DMS53 treated with DMSO at 0.1 percent for 48 hours (cell line): ENCODE results near the gene C1QTNF2.
A peak's percentile ranks its signal among the peaks of the same experiment; 100 is the strongest.
"Not testable (repeated sequence)": the region's sequence is repeated elsewhere in the genome, so short reads cannot be mapped to it uniquely, and the experiment has no call there.

ENCODE experiments used
- DNase-seq: peaks from one replicate; lab custom pipeline; 2025; ENCODE audit not compliant: unreplicated experiment; lab: John Stamatoyannopoulos, UW

Gene C1QTNF2

DNA sequence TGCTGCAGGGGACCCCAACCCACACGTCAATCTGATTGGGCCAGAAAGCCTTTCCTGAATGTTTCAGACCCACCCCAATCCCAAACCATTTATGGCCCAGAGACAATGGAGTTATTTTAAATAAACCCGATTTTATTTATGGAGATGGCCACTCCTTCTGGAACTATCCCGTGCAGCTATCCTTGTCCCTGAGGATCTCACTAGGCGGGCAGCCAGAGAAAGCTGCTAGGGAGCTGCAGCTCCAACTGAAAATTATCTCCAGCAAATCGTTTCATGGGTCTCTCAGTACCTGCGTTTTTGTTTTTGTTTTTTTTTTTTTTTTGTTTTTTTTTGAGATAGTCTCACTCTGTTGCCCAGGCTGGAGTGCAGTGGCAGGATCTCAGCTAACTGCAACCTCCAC is 23.0 kb downstream of the C1QTNF2 start:
- DNase-seq = no peak

DNA sequence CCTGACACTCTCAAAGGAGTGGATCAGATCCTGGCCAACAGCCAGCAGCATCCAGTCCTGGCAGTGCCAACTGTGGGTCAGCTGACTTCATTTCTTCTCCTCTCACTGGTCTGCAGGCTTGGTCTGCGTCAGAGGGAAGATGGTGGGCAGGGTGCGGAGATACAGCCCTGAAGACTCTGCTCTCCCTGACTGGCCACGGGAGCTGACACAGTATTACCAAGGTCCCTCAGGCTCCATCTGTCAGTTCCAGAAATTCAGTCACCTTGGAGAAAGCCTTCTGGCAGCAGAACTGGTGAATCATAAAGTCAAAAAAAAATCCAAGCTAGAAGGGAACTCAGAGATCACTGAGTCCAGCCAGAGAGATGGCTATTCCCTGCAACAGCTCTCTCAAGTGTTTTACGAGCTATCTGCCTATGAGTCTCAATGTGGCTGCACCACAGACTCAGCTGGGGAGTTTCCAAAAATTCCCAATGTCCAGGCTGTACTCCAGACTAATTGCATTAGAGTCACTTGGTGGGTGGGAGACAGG is 27.9 kb downstream of the C1QTNF2 start:
- DNase-seq = no peak

DNA sequence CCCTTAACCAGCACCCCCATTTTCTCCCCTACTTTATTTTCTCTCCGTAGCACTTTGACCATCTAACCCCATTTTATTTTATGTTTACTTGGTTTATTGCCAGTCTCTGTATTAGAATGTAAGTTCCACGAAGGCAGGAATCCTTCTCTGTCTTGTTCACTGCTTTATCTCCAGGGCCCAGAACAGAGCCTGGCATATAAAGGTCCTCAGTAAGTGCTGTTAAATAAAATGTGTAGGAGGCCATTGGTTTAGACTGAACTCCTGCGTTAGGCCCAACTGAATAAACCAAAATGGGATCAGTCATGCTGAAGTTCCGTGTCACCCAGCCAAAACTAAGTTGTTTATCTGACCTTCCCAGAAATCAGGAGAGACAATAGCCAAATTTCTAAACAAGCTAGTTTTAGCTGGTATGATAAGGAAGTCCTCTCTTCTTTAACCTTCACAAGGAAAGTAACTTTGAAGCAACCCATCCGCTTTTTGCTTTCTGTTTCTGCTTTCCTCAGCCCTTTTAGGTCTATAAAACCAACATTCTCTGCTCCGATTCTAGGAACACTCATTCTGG is 29.0 kb downstream of the C1QTNF2 start:
- DNase-seq = no peak

DNA sequence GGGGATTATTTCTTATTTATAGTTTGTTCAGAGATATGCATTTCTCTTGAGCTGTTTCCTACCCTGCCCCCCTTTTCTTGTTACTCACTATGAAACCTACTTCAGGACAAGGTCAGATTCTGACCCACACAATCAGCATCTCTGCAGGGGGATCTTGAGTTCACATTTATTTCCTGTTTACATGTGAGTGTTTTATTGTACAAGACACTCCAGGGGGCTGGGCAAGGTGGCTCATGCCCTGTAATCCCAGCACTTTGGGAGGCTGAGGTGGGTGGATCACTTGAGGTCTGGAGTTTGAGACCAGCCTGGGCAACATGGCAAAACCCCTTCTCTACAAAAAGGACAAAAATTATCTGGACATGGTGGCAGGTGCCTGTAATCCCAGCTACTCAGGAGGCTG is 29.9 kb downstream of the C1QTNF2 start:
- DNase-seq = not testable (repeated sequence)

DNA sequence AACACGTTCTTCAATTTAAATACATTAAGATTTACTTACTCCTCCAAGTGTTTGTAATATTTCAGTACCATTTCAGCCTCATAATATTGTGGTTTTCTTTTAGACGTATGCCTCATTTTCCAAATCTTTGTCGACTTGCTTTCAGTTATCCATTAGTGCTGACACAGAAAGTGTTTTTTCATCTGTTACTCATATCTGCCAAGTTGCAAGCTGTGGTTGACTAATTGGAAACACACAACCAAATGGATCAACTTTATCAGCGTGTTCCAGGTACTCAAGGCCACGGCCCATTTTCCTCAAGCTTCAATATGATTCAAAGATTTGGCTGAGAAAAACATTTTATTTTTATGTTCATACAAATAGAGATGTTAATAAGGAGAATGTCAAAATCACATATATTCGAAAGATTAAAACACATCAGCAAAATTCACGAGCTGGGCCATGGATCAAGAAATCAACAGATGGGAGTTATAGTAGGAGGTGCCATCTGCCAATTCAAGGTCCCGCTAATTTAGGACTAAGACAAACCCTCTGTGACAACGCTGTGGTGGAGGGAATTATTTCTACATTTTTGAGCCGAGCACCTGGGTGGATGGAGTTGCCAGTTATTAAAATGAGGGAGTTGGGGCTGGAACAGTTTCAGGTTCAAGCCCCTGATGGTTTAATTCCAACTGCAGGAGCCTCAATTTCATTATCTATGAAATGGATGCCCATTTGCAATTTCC is 30.9 kb downstream of the C1QTNF2 start:
- DNase-seq = no peak

DNA sequence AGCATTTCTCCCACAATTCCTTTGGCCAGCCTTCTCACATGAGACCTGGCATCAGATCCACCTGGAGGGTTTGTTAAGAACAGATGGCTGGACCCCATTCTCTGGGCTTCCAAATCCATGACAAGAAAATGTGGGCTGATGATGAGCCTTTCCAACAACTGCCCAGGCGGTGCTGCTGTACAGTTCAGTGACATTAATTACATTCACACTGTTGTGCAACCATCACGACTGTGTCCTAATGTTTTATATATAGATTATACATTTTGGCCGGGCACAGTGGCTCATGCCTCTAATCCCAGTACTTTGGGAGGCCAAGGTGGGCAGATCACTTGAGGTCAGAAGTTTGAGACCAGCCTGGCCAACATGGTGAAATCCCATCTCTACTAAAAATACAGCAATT is 35.7 kb downstream of the C1QTNF2 start:
- DNase-seq = not testable (repeated sequence)

DNA sequence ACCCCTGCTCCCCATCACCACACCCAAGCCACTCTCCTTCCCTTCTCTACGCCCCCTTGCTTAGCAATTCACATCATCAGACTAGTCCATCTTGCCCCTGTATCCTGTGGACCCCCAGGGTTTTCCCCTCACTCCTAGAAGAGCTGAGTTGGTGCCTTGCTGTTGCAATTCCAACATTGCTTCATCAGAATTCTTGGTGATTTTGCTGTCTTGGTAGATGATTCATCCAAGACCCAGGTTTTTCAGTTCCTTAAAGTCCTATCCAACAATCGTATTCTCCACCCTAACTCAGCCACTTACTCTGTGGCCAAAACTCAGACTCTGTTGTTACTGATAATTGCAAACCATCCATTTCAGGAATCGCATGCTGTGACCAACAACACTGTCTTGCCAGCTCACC is 36.7 kb downstream of the C1QTNF2 start:
- no peak for DNase-seq

DNA sequence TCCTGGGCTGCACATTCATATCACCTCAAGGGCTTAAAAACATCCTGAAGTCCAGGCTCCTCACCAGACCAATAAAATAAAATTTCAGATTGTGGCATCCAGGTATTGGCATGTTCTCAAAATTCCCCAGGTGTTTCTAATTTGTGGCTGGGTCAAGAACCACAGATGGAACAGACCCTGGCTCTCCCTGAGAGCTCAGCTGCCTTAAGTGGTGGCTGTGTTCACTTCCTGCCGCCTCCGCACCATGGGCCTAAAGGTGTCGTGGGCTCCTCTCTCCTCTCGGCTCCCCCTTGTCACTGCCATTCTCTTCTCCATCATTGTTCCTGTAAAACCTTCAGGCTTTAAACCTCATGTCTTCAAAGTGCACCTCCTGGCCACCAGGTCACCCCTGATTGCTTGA is 40.2 kb downstream of the C1QTNF2 start:
- DNase-seq = no peak

DNA sequence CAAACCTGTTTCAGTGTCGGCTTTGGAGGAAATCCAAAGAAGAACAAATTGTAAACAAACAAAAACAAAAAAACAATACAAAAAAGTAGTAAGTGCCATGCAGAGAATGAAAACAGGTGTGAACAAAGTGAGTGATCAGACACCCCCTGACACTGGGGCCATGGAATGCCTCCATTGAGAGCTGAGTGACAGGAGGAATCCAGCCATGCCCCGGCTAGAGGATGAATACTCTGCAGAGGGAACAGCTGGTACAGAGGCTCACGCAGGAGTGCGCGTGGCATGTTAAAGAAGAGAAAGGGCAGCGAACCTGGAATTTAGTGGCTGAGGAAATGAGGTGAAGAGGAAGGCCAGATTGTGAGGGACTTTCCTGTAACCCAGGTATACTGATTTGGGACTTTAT is 42.6 kb downstream of the C1QTNF2 start:
- no peak for DNase-seq

DNA sequence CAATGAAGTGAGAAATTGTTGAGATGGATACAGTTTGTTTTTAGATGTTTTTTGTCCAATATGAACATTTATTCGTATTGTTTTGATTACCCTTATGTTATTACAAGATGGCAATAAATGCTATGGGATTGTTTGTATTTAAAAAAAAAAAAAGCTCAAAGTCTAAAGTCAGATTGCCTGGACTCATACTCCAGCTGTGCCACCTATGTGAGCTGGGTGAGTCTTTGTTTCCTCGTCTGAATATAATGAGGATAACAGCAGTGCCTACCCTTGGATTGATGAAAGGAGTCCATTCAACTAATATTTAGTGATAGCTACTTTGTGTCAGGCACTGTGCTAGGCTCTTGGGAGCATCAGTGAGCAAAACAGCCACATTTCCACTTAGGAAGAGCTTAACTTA is 43.4 kb downstream of the C1QTNF2 start:
- no peak for DNase-seq

DNA sequence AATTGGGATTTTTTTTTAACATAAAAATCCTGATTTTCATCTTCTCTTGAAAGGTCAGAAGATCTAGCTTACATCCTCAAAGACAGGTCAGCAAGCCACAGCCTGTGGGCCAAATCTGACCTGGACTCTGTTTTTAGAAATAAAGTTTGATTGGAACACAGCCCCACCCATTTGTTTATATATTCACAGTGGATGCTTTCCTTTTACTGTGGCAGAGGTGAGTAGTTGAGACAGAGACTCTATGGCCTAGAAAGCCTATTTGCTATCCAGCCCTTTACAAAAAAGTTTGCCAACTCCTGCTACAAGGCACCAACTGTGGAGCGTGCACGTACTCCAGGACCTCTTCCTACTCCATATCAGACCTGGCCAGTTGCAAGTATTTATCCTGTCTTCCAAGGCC is 44.7 kb downstream of the C1QTNF2 start:
- no peak for DNase-seq

DNA sequence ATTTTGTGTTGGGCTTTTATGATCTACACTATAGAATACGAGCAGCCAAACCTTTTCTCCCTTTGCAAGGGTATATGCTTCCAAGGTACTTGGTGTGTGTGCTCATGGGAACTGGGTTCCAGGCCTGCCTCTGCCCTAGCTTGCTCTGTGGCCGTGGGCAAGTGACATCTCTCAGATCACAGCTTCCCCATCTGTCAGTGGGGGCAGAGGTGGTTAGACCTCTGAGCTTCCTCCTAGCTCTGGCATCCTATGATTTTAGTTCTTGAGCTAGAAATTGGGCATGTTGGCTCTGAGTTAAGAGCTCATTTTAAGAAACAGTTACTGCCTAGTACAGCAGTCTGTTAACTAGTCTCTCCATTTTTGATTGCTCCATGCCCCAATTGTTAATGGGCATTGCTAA is 45.5 kb downstream of the C1QTNF2 start:
- DNase-seq = no peak

DNA sequence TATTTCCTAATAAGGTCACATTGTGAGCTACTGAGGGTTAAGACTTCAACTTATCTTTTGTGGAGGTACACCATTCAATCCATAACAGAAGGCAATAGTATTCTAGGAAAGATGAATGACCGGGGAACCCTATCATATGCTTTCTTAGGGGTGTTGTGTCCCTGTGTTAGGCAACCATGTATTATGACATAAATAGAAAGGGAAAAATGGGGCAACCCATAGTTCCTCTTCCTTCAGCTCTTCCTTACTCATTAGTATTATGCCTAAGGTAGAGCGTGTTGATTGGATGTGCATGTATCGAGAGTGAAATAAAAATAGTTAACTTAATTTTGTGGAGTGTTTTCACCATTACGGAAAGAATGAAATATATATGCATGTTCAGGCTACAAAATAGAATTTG is 52.0 kb downstream of the C1QTNF2 start:
- no peak for DNase-seq

DNA sequence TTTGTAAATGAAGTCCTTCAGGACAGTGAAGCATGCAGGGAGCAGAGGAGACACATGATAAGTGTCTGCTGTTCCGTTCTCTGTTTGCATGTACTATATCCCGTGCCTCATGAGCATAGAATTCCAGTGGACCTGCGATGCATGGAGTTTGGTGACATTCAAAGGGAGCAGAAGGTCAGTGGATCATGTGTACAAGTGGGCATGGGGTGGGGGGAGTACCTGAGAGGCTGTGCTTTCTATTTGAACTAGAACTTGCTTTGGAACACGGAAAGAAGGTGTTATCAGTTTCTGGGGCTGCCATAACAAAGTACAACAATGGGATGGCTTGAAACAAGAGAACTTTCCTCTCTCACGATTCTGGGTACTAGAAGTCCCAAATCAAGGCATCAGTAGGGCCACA is 53.0 kb downstream of the C1QTNF2 start:
- no peak for DNase-seq

DNA sequence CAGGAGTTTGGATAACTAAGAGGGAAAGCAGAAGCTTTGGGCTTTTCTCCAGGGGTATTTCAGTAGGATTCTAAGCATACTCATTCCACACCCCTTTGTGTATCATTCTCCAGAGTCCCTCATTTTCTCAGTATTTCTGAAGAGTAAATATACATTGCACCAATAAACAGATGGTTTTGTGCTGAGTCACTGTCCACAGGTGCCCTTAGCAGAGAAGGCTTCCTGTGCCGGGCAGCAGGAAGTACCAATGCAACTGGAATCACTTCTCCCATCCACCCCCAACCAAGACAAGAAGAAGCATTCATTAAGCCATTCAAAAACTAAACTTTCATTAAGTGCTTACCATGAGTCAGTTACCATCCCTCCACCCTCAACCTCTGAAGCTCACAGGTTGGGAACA is 54.5 kb downstream of the C1QTNF2 start:
- DNase-seq = peak; percentile 96

DNA sequence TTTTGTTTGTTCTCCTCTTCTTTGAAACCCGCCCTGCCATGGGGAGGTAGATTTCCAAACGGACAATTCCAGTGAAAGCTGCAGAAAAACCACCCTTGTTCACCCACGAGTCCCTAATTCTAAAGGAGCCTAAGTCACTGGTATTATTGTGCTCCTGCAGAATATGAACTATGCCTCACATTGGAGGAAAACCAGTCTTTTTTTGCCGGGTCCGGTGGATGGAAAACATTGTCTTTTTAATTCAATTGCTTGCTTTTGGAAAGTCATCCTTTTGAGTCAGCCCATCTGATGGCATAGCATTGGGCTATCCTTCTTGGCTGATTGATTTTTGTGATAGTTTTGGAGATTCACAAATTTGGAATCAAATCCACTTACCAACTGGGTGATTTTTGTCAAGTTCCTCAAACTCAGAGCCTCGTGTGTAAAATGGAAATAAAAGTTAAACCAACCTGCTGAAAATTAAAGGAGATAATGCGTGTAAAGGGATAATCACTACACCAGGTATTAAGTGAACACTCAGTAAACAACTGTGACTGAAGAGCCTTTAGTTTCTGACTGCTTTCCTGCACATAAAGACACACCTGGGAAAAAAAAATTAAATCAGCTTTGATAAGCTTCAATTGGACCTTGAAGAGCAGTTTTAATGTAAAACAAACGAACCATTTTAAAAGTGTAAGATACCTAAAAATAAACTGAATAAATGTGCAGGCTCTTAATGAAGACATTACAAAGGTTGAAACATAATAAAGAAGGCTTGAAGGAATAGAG is 57.3 kb downstream of the C1QTNF2 start:
- peak; percentile 54 for DNase-seq

DNA sequence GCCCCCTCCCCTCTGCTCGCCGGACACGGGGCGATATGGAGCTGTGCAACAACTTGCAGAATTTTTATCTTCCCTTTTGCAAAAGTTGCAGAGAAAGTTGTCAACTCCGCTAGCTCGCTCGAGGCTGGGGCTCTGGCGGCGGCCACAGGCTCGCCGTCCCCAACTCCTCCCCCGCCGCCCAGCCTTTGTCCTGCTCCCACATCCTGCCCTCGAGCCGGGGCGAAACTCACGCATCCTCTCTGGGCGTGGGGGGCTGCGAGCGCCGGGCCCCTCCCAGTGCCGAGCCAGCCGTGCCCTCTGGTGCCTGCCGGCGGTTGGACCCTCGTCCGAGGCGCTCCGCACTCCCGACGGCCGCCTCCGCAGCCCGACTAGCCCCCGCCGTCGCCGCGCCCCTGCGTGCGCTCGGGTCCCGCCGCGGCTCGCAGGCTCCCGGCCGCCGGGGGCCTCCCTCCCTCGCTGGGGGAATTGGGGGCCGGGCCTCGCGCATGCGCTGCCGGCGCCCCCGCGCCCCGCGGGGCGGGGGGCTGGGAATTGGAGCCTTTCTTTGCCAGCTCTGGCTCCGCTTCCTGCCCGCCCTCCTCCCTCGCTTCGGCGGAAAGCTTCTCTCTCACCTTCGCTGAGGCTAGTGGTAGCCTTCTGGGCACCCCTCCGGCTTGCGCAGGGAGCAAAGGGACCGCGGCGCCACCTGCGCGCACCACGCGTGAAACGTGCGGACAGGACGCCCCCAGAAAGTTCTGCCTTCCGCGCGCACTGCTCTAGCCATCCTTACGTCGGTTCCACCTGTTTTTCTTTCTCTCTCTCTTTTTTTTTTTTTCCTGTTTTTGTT is 58.1 kb downstream of the C1QTNF2 start, which contains the start of gene CCNJL:
TSS of gene CCNJL (minus strand) at position 431 of the 826 bp plus-strand sequence. CDS start 641 bp downstream, outside the sequence.
- peak; percentile 75 for DNase-seq

DNA sequence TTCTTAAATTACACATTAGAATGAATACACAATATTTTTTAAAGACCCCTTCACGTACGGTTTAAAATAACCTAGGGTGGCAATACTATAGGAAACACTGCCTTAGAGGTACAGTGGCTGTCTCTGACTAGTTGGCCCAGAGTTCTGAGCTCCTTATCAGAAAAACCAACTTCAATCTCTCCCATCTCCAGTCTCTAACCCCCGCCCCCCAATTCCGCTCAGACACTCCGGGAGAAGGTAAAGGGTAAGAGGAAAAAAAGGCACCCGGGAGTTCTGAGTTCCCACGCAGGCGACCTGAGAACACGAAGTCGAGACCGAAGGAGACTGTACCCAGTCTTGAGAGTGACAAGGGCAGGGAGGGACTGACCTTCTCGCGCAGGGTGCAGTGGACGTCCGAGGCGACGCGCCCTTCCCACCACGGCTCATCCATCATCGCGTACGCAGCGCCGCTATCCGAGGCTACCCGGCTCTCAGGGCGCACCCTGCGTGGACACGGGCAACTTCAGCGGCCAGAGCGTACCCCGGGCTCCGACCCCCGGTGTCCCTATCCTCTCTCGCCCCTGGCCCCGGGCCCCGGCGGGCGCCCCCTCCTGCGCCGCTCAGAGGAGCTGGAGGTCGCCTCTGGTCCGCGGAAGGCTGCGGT is 58.8 kb downstream of the C1QTNF2 start:
- DNase-seq = no peak

DNA sequence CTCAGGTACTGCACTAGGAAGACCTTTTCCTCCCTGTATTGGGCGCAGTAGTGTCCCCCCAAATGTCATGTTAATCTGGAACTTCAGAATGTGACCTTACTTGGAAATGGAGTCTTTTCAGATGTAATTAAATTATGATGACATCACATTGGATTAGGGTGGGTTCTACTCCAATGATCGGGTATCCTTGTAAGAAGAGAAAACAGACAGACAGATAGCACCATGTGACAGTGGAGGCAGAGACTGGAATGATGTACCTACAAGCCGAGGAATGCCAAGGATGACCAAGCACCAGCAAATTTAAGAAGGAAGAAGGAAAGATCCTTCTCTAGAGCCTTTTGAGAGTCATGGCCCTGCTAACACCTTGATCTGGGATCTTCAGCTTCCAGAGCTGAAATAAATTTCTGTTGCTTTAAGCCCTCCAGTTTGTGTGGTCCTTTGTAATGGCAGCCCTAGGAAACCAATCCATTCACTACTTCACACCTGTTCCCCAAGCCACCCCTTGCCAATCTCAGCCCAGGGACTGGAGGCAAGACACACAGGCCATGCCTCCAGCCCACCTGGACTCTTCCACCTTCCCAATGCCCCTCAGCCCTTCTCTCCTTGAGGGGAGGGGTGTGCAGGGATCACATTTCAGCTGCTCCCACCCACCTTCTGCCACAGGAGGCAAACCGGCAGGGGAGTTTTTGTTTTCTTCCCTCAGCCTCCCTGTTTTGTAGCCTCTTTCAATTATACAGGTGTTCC is 59.7 kb downstream of the C1QTNF2 start:
- DNase-seq = no peak

DNA sequence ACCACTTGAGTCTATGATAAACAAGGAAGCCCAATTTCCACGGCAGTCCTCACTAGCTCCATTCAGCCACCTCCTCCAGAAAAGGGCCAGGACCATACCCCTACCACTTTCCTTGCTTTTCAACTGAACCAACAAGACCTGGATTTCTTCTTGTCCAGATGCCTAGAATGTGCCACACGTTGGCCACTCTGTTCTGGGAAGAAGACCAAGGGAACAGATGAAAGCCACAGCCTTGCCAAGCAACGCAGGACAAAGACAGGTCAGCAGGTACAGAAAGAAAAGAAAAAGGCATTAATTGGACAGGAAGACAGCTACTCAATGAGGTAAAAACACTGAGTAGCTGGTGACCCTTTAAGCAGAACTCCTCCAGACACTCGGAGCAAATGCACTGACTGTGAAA is 60.3 kb downstream of the C1QTNF2 start:
- no peak for DNase-seq
